Measurements from ENCODE around the gene CNTNAP2. TPM values are rescaled to one million over a fixed set of nuclear protein-coding genes. Genes with fewer than 3 reads are reported as not detected.

Gene CNTNAP2
- total and polyA plus RNA-seq, 4 donors = not detected

DNA sequence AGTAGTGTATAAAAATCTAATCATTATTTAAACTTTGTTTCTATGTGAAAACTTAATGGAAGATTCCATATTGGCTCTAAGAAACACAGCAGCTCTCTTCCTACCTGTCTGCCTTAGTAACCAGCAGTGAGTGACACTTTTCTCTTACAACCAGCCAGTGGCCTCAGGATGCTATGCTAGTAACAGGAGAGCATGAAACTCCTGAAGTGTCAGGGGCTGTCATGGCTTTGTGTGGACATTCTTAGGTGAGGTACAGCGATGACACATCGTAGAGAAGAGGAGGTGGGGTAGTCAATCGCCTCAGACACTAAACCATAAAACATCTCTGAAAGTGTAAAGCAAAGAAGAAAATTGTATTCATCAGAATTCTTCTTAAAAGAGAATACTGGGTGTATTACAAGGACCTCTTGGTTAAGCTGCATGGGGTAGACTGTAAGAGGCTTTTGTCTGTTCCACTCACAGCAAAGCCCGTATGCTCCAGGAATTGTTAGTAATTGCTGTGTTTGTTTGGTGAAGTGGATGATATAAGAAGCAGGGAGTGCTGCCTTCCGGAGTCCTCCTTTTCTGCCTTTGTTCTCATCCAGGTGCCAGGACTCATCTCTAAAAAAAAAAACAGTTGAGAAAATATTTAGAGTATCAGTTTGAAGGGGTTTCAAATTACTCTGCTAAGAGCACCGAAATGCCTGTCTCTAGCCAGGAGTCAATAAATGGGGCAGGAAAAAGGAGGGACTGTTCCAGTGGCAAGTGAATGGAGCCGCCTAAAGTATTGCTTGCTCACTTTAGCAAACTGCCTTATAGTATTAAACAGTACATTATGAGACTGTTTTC, 518.8 kb downstream of the CNTNAP2 start:
- Histone ChIP-seq H3K36me3 (ENCODE audit: control insufficient read depth in 1 of 2, insufficient read depth in 2 of 2, low read length in 1 of 2) (no peaks in the 10 kb centered on the region), H3K27ac (ENCODE audit: low read depth in 1 of 2, low read length in 2 of 2) (no peak overlapping the region), H3K9me3 (ENCODE audit: control insufficient read depth, low read length) (no peaks in the 10 kb centered on the region), H3K27me3 (ENCODE audit: control insufficient read depth in 1 of 2, insufficient read depth in 2 of 2, low read length in 1 of 2) (no peaks in the 10 kb centered on the region), H3K4me3 (ENCODE audit: low read length in 2 of 2) (no peak overlapping the region), H3K4me1 (ENCODE audit: control insufficient read depth in 1 of 2, insufficient read depth in 2 of 2, low read length in 2 of 2) (no peaks in the 10 kb centered on the region)
- intact Hi-C loops (cut with DNase I) = no loop called here
- ATAC-seq (ENCODE audit: low FRiP score) (no peak), DNase-seq (no peak)
- 56 to 64% methylated on average over 7 of the region's 7 CpGs for WGBS, 2 donors

DNA sequence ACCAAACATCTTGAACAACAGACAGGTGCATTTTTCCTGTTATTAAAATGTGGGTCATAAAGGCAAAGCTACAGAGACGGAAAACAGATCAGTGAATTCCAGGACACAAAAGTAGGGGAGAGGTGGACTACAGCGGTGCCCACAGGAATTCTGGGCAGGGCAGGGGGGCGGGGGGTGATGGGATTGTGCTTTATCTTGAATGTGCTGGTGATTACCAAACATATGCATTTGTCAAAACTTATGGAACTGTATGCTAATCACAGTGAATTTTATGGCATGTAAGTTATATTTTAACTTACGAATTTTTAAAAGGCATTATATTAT, 519.4 kb downstream of the CNTNAP2 start:
- no peak for ATAC-seq (ENCODE audit: low FRiP score)
- no peak overlapping the region for H3K27ac ChIP-seq (ENCODE audit: low read depth in 1 of 2, low read length in 2 of 2)
- intact Hi-C loops (cut with DNase I) = no loop called here
- H3K27me3 ChIP-seq (ENCODE audit: control insufficient read depth in 1 of 2, insufficient read depth in 2 of 2, low read length in 1 of 2) = no peaks in the 10 kb centered on the region
- DNase-seq = no peak
- H3K36me3 ChIP-seq (ENCODE audit: control insufficient read depth in 1 of 2, insufficient read depth in 2 of 2, low read length in 1 of 2) = no peaks in the 10 kb centered on the region
- no peak overlapping the region for H3K4me3 ChIP-seq (ENCODE audit: low read length in 2 of 2)
- no peaks in the 10 kb centered on the region for H3K4me1 ChIP-seq (ENCODE audit: control insufficient read depth in 1 of 2, insufficient read depth in 2 of 2, low read length in 2 of 2)
- 65 to 69% methylated on average over 4 of the region's 4 CpGs for WGBS, 2 donors
- no peaks in the 10 kb centered on the region for H3K9me3 ChIP-seq (ENCODE audit: control insufficient read depth, low read length)

DNA sequence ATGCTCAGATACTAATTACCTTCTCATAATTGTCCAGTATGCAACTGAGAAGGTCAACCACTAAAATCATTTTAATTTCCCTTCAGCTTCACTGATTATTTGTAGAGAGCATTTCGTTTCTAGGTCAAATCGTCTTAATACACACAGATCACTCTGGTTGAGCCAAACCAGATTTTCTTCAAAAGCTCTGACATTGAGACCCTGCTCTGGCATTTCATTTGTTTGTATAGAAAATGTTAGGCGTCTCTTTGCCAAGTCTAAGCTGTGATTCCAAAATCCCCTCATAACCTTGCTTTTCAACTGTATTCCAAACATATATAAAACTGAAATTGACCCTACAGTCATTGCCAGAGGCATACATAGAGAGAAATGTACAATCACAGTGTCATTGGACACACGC, 520.0 kb downstream of the CNTNAP2 start:
- ATAC-seq (ENCODE audit: low FRiP score) (no peak), DNase-seq (no peak)
- Histone ChIP-seq H3K4me1 (ENCODE audit: control insufficient read depth in 1 of 2, insufficient read depth in 2 of 2, low read length in 2 of 2) (no peaks in the 10 kb centered on the region), H3K4me3 (ENCODE audit: low read length in 2 of 2) (no peak overlapping the region), H3K9me3 (ENCODE audit: control insufficient read depth, low read length) (no peaks in the 10 kb centered on the region), H3K36me3 (ENCODE audit: control insufficient read depth in 1 of 2, insufficient read depth in 2 of 2, low read length in 1 of 2) (no peaks in the 10 kb centered on the region), H3K27me3 (ENCODE audit: control insufficient read depth in 1 of 2, insufficient read depth in 2 of 2, low read length in 1 of 2) (no peaks in the 10 kb centered on the region), H3K27ac (ENCODE audit: low read depth in 1 of 2, low read length in 2 of 2) (no peak overlapping the region)
- WGBS, 2 donors = 15 to 22% methylated on average over 4 of the region's 4 CpGs
- intact Hi-C loops (cut with DNase I) = no loop called here

DNA sequence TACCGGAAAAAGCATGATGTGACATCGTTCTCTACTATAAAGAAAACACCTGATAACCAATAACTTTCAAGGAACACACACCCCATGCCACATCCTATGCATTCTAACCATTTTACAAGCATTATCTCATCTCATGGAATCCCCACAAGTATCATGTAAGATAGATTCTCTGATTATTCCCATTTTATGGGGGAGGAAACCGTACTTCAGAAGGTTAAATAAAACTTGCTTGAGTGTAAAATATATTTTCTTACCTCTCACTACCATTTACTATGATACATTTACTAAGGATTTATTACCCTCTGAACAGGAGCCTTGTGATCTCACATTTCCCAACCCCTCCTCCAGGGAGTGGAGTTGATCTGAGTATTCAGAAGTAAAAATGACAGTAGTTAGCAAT, 522.7 kb downstream of the CNTNAP2 start:
- H3K27ac ChIP-seq (ENCODE audit: low read depth in 1 of 2, low read length in 2 of 2) = no peak overlapping the region
- H3K36me3 ChIP-seq (ENCODE audit: control insufficient read depth in 1 of 2, insufficient read depth in 2 of 2, low read length in 1 of 2) = no peaks in the 10 kb centered on the region
- DNase-seq = no peak
- no peaks in the 10 kb centered on the region for H3K4me1 ChIP-seq (ENCODE audit: control insufficient read depth in 1 of 2, insufficient read depth in 2 of 2, low read length in 2 of 2)
- intact Hi-C loops (cut with DNase I) = no loop called here
- no peaks in the 10 kb centered on the region for H3K9me3 ChIP-seq (ENCODE audit: control insufficient read depth, low read length)
- WGBS, 2 donors = 82 to 88% methylated on average over 3 of the region's 3 CpGs
- no peak for ATAC-seq (ENCODE audit: low FRiP score)
- H3K4me3 ChIP-seq (ENCODE audit: low read length in 2 of 2) = no peak overlapping the region
- no peaks in the 10 kb centered on the region for H3K27me3 ChIP-seq (ENCODE audit: control insufficient read depth in 1 of 2, insufficient read depth in 2 of 2, low read length in 1 of 2)

DNA sequence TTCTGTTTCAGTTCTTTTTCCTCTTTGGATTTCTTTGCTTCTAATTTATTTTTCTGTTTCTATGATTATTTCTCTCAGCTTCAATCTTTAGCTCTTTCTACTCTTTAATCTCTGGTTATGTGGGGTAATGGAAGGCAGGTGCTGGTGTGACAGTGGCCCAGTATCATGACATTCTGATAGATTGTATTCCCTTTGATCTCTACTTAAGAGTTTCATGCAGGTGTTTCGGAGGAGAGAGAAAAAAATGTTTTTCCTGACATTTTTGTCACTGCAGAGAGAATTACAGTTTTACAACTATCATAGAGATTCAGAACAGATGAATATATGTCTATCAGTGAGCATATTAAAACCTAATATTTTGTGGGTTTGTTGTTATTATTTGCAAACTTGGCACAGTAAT, 524.9 kb downstream of the CNTNAP2 start:
- Histone ChIP-seq H3K36me3 (ENCODE audit: control insufficient read depth in 1 of 2, insufficient read depth in 2 of 2, low read length in 1 of 2) (no peaks in the 10 kb centered on the region), H3K9me3 (ENCODE audit: control insufficient read depth, low read length) (no peaks in the 10 kb centered on the region), H3K27ac (ENCODE audit: low read depth in 1 of 2, low read length in 2 of 2) (no peak overlapping the region), H3K27me3 (ENCODE audit: control insufficient read depth in 1 of 2, insufficient read depth in 2 of 2, low read length in 1 of 2) (no peaks in the 10 kb centered on the region), H3K4me1 (ENCODE audit: control insufficient read depth in 1 of 2, insufficient read depth in 2 of 2, low read length in 2 of 2) (no peaks in the 10 kb centered on the region), H3K4me3 (ENCODE audit: low read length in 2 of 2) (no peak overlapping the region)
- DNase-seq = no peak
- intact Hi-C loops (cut with DNase I) = no loop called here
- WGBS, 2 donors = 80 to 89% methylated on average over 1 of the region's 1 CpG
- no peak for ATAC-seq (ENCODE audit: low FRiP score)

- Histone ChIP-seq H3K4me3 (ENCODE audit: low read length in 2 of 2) (no peak overlapping the region), H3K27me3 (ENCODE audit: control insufficient read depth in 1 of 2, insufficient read depth in 2 of 2, low read length in 1 of 2) (no peaks in the 10 kb centered on the region), H3K9me3 (ENCODE audit: control insufficient read depth, low read length) (no peaks in the 10 kb centered on the region), H3K4me1 (ENCODE audit: control insufficient read depth in 1 of 2, insufficient read depth in 2 of 2, low read length in 2 of 2) (no peaks in the 10 kb centered on the region), H3K36me3 (ENCODE audit: control insufficient read depth in 1 of 2, insufficient read depth in 2 of 2, low read length in 1 of 2) (no peaks in the 10 kb centered on the region), H3K27ac (ENCODE audit: low read depth in 1 of 2, low read length in 2 of 2) (no peak overlapping the region)
- ATAC-seq (ENCODE audit: low FRiP score) (no peak), DNase-seq (no peak)
- intact Hi-C loops (cut with DNase I) = loop anchor here in 1 of 2 donors (5.0 kb wide), 1 partner anchor 143 kb away; no protein-coding TSS in a partner anchor
- 78 to 83% methylated on average over 3 of the region's 3 CpGs for WGBS, 2 donors
Observed at GRCh38 chr7:146645383-146645976, 528.9 kb downstream of the CNTNAP2 start.

DNA sequence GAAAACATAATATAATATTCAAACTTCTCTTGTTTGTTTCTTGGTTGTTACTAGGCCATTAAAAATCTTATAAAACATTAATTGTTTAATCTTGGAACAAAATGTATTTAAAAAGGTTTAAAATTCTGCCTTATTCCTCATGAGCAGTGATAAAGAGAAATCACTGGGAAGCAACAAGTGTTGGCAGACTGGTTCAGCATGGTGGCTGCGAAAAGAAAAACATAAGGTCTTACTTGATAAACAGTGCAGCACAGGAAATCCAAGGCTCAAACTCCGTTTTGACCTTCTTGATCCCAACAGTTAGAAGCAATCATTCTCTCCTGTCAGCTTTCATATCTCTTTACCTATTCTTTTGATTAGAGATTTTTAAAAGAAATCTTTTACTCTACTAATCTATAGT, 530.8 kb downstream of the CNTNAP2 start:
- ATAC-seq (ENCODE audit: low FRiP score) (no peak), DNase-seq (no peak)
- Histone ChIP-seq H3K36me3 (ENCODE audit: control insufficient read depth in 1 of 2, insufficient read depth in 2 of 2, low read length in 1 of 2) (no peaks in the 10 kb centered on the region), H3K4me3 (ENCODE audit: low read length in 2 of 2) (no peak overlapping the region), H3K27me3 (ENCODE audit: control insufficient read depth in 1 of 2, insufficient read depth in 2 of 2, low read length in 1 of 2) (no peaks in the 10 kb centered on the region), H3K9me3 (ENCODE audit: control insufficient read depth, low read length) (no peaks in the 10 kb centered on the region), H3K4me1 (ENCODE audit: control insufficient read depth in 1 of 2, insufficient read depth in 2 of 2, low read length in 2 of 2) (no peaks in the 10 kb centered on the region), H3K27ac (ENCODE audit: low read depth in 1 of 2, low read length in 2 of 2) (no peak overlapping the region)
- intact Hi-C loops (cut with DNase I) = loop anchor here in 1 of 2 donors (5.0 kb wide), 1 partner anchor 145 kb away; no protein-coding TSS in a partner anchor
- WGBS, 2 donors = 21 to 32% methylated on average over 2 of the region's 2 CpGs

DNA sequence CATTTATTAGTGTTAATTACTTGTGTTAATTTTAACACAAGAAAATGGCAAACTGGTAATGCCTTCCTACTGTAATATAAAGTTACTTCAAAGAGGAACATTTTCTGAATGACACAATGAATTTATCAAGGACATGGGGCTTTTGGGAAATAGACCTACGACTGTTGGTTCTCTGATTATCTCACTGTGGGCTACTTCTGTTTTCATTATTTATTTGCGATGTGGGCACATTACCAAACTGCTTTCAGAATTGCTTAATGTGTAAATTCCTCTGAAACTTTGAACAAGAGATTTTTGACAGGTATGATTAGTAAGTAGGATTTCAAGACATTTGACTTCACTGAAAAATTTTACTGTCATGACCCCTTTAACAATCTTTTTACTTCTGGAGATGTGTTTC, 535.6 kb downstream of the CNTNAP2 start:
- H3K4me1 ChIP-seq (ENCODE audit: control insufficient read depth in 1 of 2, insufficient read depth in 2 of 2, low read length in 2 of 2) = no peaks in the 10 kb centered on the region
- H3K27me3 ChIP-seq (ENCODE audit: control insufficient read depth in 1 of 2, insufficient read depth in 2 of 2, low read length in 1 of 2) = no peaks in the 10 kb centered on the region
- 31 to 32% methylated on average over 2 of the region's 2 CpGs for WGBS, 2 donors
- H3K27ac ChIP-seq (ENCODE audit: low read depth in 1 of 2, low read length in 2 of 2) = no peak overlapping the region
- H3K9me3 ChIP-seq (ENCODE audit: control insufficient read depth, low read length) = no peaks in the 10 kb centered on the region
- ATAC-seq (ENCODE audit: low FRiP score) (no peak), DNase-seq (no peak)
- intact Hi-C loops (cut with DNase I) = no loop called here
- no peak overlapping the region for H3K4me3 ChIP-seq (ENCODE audit: low read length in 2 of 2)
- no peaks in the 10 kb centered on the region for H3K36me3 ChIP-seq (ENCODE audit: control insufficient read depth in 1 of 2, insufficient read depth in 2 of 2, low read length in 1 of 2)

GRCh38 chr7:146654048-146654447, 537.4 kb downstream of the CNTNAP2 start:
- 47 to 51% methylated on average over 5 of the region's 5 CpGs for WGBS, 2 donors
- intact Hi-C loops (cut with DNase I) = no loop called here
- Histone ChIP-seq H3K9me3 (ENCODE audit: control insufficient read depth, low read length) (no peaks in the 10 kb centered on the region), H3K27me3 (ENCODE audit: control insufficient read depth in 1 of 2, insufficient read depth in 2 of 2, low read length in 1 of 2) (no peaks in the 10 kb centered on the region), H3K36me3 (ENCODE audit: control insufficient read depth in 1 of 2, insufficient read depth in 2 of 2, low read length in 1 of 2) (no peaks in the 10 kb centered on the region), H3K27ac (ENCODE audit: low read depth in 1 of 2, low read length in 2 of 2) (no peak overlapping the region), H3K4me1 (ENCODE audit: control insufficient read depth in 1 of 2, insufficient read depth in 2 of 2, low read length in 2 of 2) (no peaks in the 10 kb centered on the region), H3K4me3 (ENCODE audit: low read length in 2 of 2) (no peak overlapping the region)
- DNase-seq (no peak), ATAC-seq (ENCODE audit: low FRiP score) (no peak)

Data from aorta (tissue), 5 donors.